ENCODE data around the gene MIAT. TPM values are rescaled to one million over a fixed set of nuclear protein-coding genes. Genes with fewer than 3 reads are reported as not detected.

Gene MIAT
- total and polyA plus RNA-seq, 9 of the 15 experiments (the other 6 are each of a cell fraction or from before 2014, with no cell fraction given): 0.03 to 0.93 (median 0.34) TPM

GRCh38 chr22:26709617-26710390 lies 52.4 kb downstream of the MIAT start:
- Histone ChIP-seq H3K4me3 (no peak overlapping the region), H3K4me1 (replicated peaks in 1 of 2; ENCODE audit: control insufficient read depth in 2 of 2, insufficient read depth in 2 of 2, low read length in 2 of 2) (peaks cover 0 to 6% of the 10 kb centered on the region in 2 experiments; a peak in 2 of 5 replicates), H4K20me1 (replicated peaks; ENCODE audit: control insufficient read depth, insufficient read depth, low read length) (no peaks in the 10 kb centered on the region; the same call in 1 of the 2 replicates), H3K9ac (ENCODE audit: insufficient read depth in 1 of 2, low read depth in 2 of 2, low read length in 2 of 2) (no peak overlapping the region), H3K9me1 (ENCODE audit: control insufficient read depth, insufficient read depth, low read length) (no peaks in the 10 kb centered on the region), H3K36me3 (ENCODE audit: control insufficient read depth, insufficient read depth, low read length) (no peaks in the 10 kb centered on the region), H3K27me3 (ENCODE audit: control insufficient read depth in 2 of 2, insufficient read depth in 2 of 2, low read length in 2 of 2) (no peaks in the 10 kb centered on the region), H3K4me2 (ENCODE audit: insufficient read depth, low read length) (no peak overlapping the region), H3K79me2 (ENCODE audit: control insufficient read depth, insufficient read depth, low read length) (no peaks in the 10 kb centered on the region), H2AFZ (ENCODE audit: low read depth, low read length) (no peak overlapping the region), H3K9me3 (replicated peaks; ENCODE audit: control insufficient read depth, insufficient read depth, low read depth, low read length) (no peaks in the 10 kb centered on the region), H3K27ac (ENCODE audit: extremely low read depth, low read depth, low read length) (no peak overlapping the region)
- 55% methylated on average over 2 of the region's 3 CpGs for WGBS (ENCODE audit: insufficient coverage, low coverage, missing lambda C conversion rate)
- TF ChIP-seq CEBPB (tag; IDR thresholded peaks at IDR 0.05): 0 out of 2 replicates have a peak, but pooled peaks have one; percentile 13
- TF ChIP-seq ZNF134 (CRISPR knock-in tag; conservative IDR thresholded peaks at IDR 0.05): no peak
- intact Hi-C loops (cut with micrococcal nuclease) (no loop called here), in situ Hi-C loops (cut with MboI) (no loop called here)
- BruUV-seq (replicated peaks): no TSS peak
- ChIA-PET CTCF (ENCODE audit: low intra/inter-chr PET ratio) (no interaction called here), POLR2A (interaction anchor here (0.7 to 0.8 kb wide), 2 partner anchors 8 to 132 kb away, joined by 3 read pairs; no protein-coding TSS in a partner anchor)
- no peak for DNase-seq (ENCODE audit: extremely low read depth in 1 of 4, low spot score in 3 of 4)
- FAIRE-seq: no peak
- ATAC-seq: no peak

- FAIRE-seq (no peak), DNase-seq (ENCODE audit: extremely low read depth in 1 of 4, low spot score in 3 of 4) (no peak), ATAC-seq (no peak)
- Histone ChIP-seq H3K36me3 (ENCODE audit: control insufficient read depth, insufficient read depth, low read length) (no peaks in the 10 kb centered on the region), H3K4me3 (no peak overlapping the region), H3K79me2 (ENCODE audit: control insufficient read depth, insufficient read depth, low read length) (no peaks in the 10 kb centered on the region), H3K27me3 (ENCODE audit: control insufficient read depth in 2 of 2, insufficient read depth in 2 of 2, low read length in 2 of 2) (no peaks in the 10 kb centered on the region), H3K9me1 (ENCODE audit: control insufficient read depth, insufficient read depth, low read length) (no peaks in the 10 kb centered on the region), H3K9me3 (replicated peaks; ENCODE audit: control insufficient read depth, insufficient read depth, low read depth, low read length) (no peaks in the 10 kb centered on the region), H2AFZ (ENCODE audit: low read depth, low read length) (no peak overlapping the region), H3K4me1 (replicated peaks in 1 of 2; ENCODE audit: control insufficient read depth in 2 of 2, insufficient read depth in 2 of 2, low read length in 2 of 2) (peaks cover 0 to 6% of the 10 kb centered on the region in 2 experiments; a peak in 2 of 5 replicates), H3K4me2 (ENCODE audit: insufficient read depth, low read length) (no peak overlapping the region), H4K20me1 (replicated peaks; ENCODE audit: control insufficient read depth, insufficient read depth, low read length) (no peaks in the 10 kb centered on the region; the same call in 1 of the 2 replicates), H3K27ac (ENCODE audit: extremely low read depth, low read depth, low read length) (no peak overlapping the region), H3K9ac (ENCODE audit: insufficient read depth in 1 of 2, low read depth in 2 of 2, low read length in 2 of 2) (no peak overlapping the region)
- in situ Hi-C loops (cut with MboI): no loop called here
- intact Hi-C loops (cut with micrococcal nuclease): no loop called here
- ChIA-PET POLR2A (interaction anchor here (1.0 to 1.3 kb wide), 2 partner anchors 11 to 17 kb away, joined by 3 read pairs; no protein-coding TSS in a partner anchor), CTCF (ENCODE audit: low intra/inter-chr PET ratio) (no interaction called here)
- 29% methylated on average over 3 of the region's 4 CpGs for WGBS (ENCODE audit: insufficient coverage, low coverage, missing lambda C conversion rate)
- no TSS peak for BruUV-seq (replicated peaks)
- TF ChIP-seq KDM2B (CRISPR knock-in tag; IDR thresholded peaks at IDR 0.05): no peak
- TF ChIP-seq ZNF316 (IDR thresholded peaks at IDR 0.05): no peak
- no peak for TF ChIP-seq ZNF140 (CRISPR knock-in tag; IDR thresholded peaks at IDR 0.05)
- TF ChIP-seq BHLHE40 (IDR thresholded peaks at IDR 0.05; ENCODE audit: low read length): no peak
- TF ChIP-seq STAT5A (IDR thresholded peaks at IDR 0.05; ENCODE audit: borderline replicate concordance, low read length): no peak
- TF ChIP-seq, protein P1, sequence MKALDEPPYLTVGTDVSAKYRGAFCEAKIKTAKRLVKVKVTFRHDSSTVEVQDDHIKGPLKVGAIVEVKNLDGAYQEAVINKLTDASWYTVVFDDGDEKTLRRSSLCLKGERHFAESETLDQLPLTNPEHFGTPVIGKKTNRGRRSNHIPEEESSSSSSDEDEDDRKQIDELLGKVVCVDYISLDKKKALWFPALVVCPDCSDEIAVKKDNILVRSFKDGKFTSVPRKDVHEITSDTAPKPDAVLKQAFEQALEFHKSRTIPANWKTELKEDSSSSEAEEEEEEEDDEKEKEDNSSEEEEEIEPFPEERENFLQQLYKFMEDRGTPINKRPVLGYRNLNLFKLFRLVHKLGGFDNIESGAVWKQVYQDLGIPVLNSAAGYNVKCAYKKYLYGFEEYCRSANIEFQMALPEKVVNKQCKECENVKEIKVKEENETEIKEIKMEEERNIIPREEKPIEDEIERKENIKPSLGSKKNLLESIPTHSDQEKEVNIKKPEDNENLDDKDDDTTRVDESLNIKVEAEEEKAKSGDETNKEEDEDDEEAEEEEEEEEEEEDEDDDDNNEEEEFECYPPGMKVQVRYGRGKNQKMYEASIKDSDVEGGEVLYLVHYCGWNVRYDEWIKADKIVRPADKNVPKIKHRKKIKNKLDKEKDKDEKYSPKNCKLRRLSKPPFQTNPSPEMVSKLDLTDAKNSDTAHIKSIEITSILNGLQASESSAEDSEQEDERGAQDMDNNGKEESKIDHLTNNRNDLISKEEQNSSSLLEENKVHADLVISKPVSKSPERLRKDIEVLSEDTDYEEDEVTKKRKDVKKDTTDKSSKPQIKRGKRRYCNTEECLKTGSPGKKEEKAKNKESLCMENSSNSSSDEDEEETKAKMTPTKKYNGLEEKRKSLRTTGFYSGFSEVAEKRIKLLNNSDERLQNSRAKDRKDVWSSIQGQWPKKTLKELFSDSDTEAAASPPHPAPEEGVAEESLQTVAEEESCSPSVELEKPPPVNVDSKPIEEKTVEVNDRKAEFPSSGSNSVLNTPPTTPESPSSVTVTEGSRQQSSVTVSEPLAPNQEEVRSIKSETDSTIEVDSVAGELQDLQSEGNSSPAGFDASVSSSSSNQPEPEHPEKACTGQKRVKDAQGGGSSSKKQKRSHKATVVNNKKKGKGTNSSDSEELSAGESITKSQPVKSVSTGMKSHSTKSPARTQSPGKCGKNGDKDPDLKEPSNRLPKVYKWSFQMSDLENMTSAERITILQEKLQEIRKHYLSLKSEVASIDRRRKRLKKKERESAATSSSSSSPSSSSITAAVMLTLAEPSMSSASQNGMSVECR (CRISPR knock-in tag; IDR thresholded peaks at IDR 0.05): no peak
- no peak for TF ChIP-seq CTBP1 (IDR thresholded peaks at IDR 0.05; ENCODE audit: borderline replicate concordance)
- no peak for TF ChIP-seq EHMT2 (IDR thresholded peaks at IDR 0.05)
- TF ChIP-seq ARHGAP35 (IDR thresholded peaks at IDR 0.05; ENCODE audit: partially characterized antibody): no peak
Measured at GRCh38 chr22:26711205-26711963, 54.0 kb downstream of the MIAT start.
